Activated T-helper 1 cell treated with anti-CD3 and anti-CD28 coated beads, Interleukin-12 subunit alpha, Interleukin-12 subunit beta, Interleukin-2, Interleukin-4 antibody, amounts not matched to agents 30 ng/mL and 10 ng/mL and 1 ng/mL, durations not matched to agents 14 hours and 24 hours and 36 hours (primary cell): ENCODE data around the gene DEAF1. TPM values are rescaled to one million over a fixed set of nuclear protein-coding genes. Genes with fewer than 3 reads are reported as not detected.
A peak's percentile ranks its signal among the peaks of the same experiment; 100 is the strongest.

Experiments
- DNase-seq: peaks from one replicate; pipeline ENCODE4 v3.0.0; 2021; ENCODE audit warnings: low spot score
- H3K27ac Mint-ChIP-seq: one replicate; pipeline ENCODE4 v1.8.0; 2021; ENCODE audit warnings: mild to moderate bottlenecking, mixed read lengths
- H3K27me3 Mint-ChIP-seq: one replicate; pipeline ENCODE4 v1.8.0; 2022; ENCODE audit warnings: mild to moderate bottlenecking, moderate library complexity, mixed read lengths; ENCODE audit not compliant: insufficient read depth
- H3K36me3 Mint-ChIP-seq: one replicate; pipeline ENCODE4 v1.8.0; 2021; ENCODE audit warnings: low read depth, mixed read lengths
- H3K4me1 Mint-ChIP-seq: one replicate; pipeline ENCODE4 v1.8.0; 2021; ENCODE audit warnings: low read depth, mixed read lengths
- H3K4me3 Mint-ChIP-seq: one replicate; pipeline ENCODE4 v1.8.0; 2021; ENCODE audit warnings: mild to moderate bottlenecking, moderate library complexity, mixed read lengths
- H3K9me3 Mint-ChIP-seq: one replicate; pipeline ENCODE4 v1.8.0; 2021; ENCODE audit warnings: mixed read lengths
- intact Hi-C: fragments of 100-400 bp; cut with micrococcal nuclease; formaldehyde crosslinking; loops from one replicate; pipeline ENCODE4 v1.15.1; 2024
- total RNA-seq: library from RNA; stranded (reverse); gene quantifications from 2 replicates; pipeline ENCODE4 v1.2.3, GENCODE V29; 2022

DEAF1 gene
- total RNA-seq, 1 donor from 2014 or later, result 72.2 TPM

- Mint-ChIP-seq H3K27ac (no peak overlapping the region), H3K4me3 (no peak overlapping the region)
These were observed 16.7 kb downstream of the DEAF1 start for GRCh38 chr11:678297-678696.

GRCh38 chr11:674406-674805 lies 20.6 kb downstream of the DEAF1 start:
- H3K36me3 Mint-ChIP-seq, result peaks cover 21% of the 10 kb centered on the region
- no peaks in the 10 kb centered on the region for H3K27me3 Mint-ChIP-seq
- no peak overlapping the region for H3K4me3 Mint-ChIP-seq
- H3K4me1 Mint-ChIP-seq, result no peaks in the 10 kb centered on the region
- no peak overlapping the region for H3K27ac Mint-ChIP-seq
- DNase-seq, result no peak
- H3K9me3 Mint-ChIP-seq, result no peaks in the 10 kb centered on the region
- intact Hi-C loops, result no loop called here

More at GRCh38 chr11:678297-678696, 16.7 kb downstream of the DEAF1 start:
- no peaks in the 10 kb centered on the region for H3K27me3 Mint-ChIP-seq
- H3K36me3 Mint-ChIP-seq, result peaks cover 34% of the 10 kb centered on the region
- no peaks in the 10 kb centered on the region for H3K9me3 Mint-ChIP-seq
- no peaks in the 10 kb centered on the region for H3K4me1 Mint-ChIP-seq
- intact Hi-C loops, result no loop called here
- no peak for DNase-seq

- Mint-ChIP-seq H3K36me3 (peaks cover 21% of the 10 kb centered on the region), H3K4me3 (no peak overlapping the region), H3K27ac (no peak overlapping the region), H3K27me3 (no peaks in the 10 kb centered on the region), H3K9me3 (no peaks in the 10 kb centered on the region), H3K4me1 (no peaks in the 10 kb centered on the region)
- intact Hi-C loops, result no loop called here
- no peak for DNase-seq
These were observed 21.2 kb downstream of the DEAF1 start for GRCh38 chr11:673866-674265.

GRCh38 chr11:665704-666281 lies 29.2 kb downstream of the DEAF1 start:
- Mint-ChIP-seq H3K9me3 (no peaks in the 10 kb centered on the region), H3K4me3 (no peak overlapping the region), H3K4me1 (no peaks in the 10 kb centered on the region), H3K27ac (peak overlapping the region; percentile 9), H3K36me3 (peaks cover 8% of the 10 kb centered on the region), H3K27me3 (no peaks in the 10 kb centered on the region)
- intact Hi-C loops, result no loop called here
- DNase-seq, result no peak

- H3K4me3 Mint-ChIP-seq, result no peak overlapping the region
- H3K27me3 Mint-ChIP-seq, result no peaks in the 10 kb centered on the region
- no peaks in the 10 kb centered on the region for H3K4me1 Mint-ChIP-seq
- no peak overlapping the region for H3K27ac Mint-ChIP-seq
- intact Hi-C loops, result no loop called here
- DNase-seq, result no peak
- H3K9me3 Mint-ChIP-seq, result no peaks in the 10 kb centered on the region
- H3K36me3 Mint-ChIP-seq, result peaks cover 8% of the 10 kb centered on the region
These were observed 29.8 kb downstream of the DEAF1 start for GRCh38 chr11:665062-665703.

GRCh38 chr11:662689-663274 lies 32.2 kb downstream of the DEAF1 start:
- DNase-seq, result no peak
- H3K36me3 Mint-ChIP-seq, result peaks cover 6% of the 10 kb centered on the region
- intact Hi-C loops, result loop anchor here (1.0 kb wide), 1 partner anchor 61 kb away; no protein-coding TSS in a partner anchor
- no peaks in the 10 kb centered on the region for H3K9me3 Mint-ChIP-seq
- no peak overlapping the region for H3K27ac Mint-ChIP-seq
- no peaks in the 10 kb centered on the region for H3K4me1 Mint-ChIP-seq
- no peaks in the 10 kb centered on the region for H3K27me3 Mint-ChIP-seq
- H3K4me3 Mint-ChIP-seq, result no peak overlapping the region

- intact Hi-C loops, result no loop called here
- Mint-ChIP-seq H3K4me3 (no peak overlapping the region), H3K27me3 (no peaks in the 10 kb centered on the region), H3K9me3 (no peaks in the 10 kb centered on the region), H3K36me3 (peaks cover 3% of the 10 kb centered on the region), H3K27ac (no peak overlapping the region), H3K4me1 (no peaks in the 10 kb centered on the region)
- DNase-seq, result no peak
These were observed 34.2 kb downstream of the DEAF1 start for GRCh38 chr11:660681-661444.

- Mint-ChIP-seq H3K27ac (no peak overlapping the region), H3K9me3 (no peaks in the 10 kb centered on the region), H3K36me3 (peaks cover 3% of the 10 kb centered on the region), H3K4me1 (no peaks in the 10 kb centered on the region), H3K4me3 (no peak overlapping the region), H3K27me3 (no peaks in the 10 kb centered on the region)
- no peak for DNase-seq
- intact Hi-C loops, result no loop called here
These were observed 34.7 kb downstream of the DEAF1 start for GRCh38 chr11:660281-660680.

- H3K27me3 Mint-ChIP-seq, result no peaks in the 10 kb centered on the region
- intact Hi-C loops, result no loop called here
- no peaks in the 10 kb centered on the region for H3K4me1 Mint-ChIP-seq
- H3K9me3 Mint-ChIP-seq, result no peaks in the 10 kb centered on the region
- no peak overlapping the region for H3K4me3 Mint-ChIP-seq
- peaks cover 3% of the 10 kb centered on the region for H3K36me3 Mint-ChIP-seq
- H3K27ac Mint-ChIP-seq, result no peak overlapping the region
- DNase-seq, result no peak
These were observed 35.4 kb downstream of the DEAF1 start for GRCh38 chr11:659532-660085.

- no peaks in the 10 kb centered on the region for H3K9me3 Mint-ChIP-seq
- no peaks in the 10 kb centered on the region for H3K4me1 Mint-ChIP-seq
These were observed 37.3 kb downstream of the DEAF1 start for GRCh38 chr11:657691-658126.

GRCh38 chr11:656866-657265 lies 38.2 kb downstream of the DEAF1 start:
- Mint-ChIP-seq H3K27me3 (no peaks in the 10 kb centered on the region), H3K9me3 (no peaks in the 10 kb centered on the region), H3K4me1 (no peaks in the 10 kb centered on the region), H3K36me3 (peaks cover 3% of the 10 kb centered on the region), H3K27ac (no peak overlapping the region), H3K4me3 (no peak overlapping the region)
- no peak for DNase-seq
- intact Hi-C loops, result no loop called here

More at GRCh38 chr11:657691-658126, 37.3 kb downstream of the DEAF1 start:
- no peak overlapping the region for H3K27ac Mint-ChIP-seq
- H3K27me3 Mint-ChIP-seq, result no peaks in the 10 kb centered on the region
- DNase-seq, result no peak
- intact Hi-C loops, result no loop called here
- H3K4me3 Mint-ChIP-seq, result no peak overlapping the region
- H3K36me3 Mint-ChIP-seq, result peaks cover 3% of the 10 kb centered on the region

- Mint-ChIP-seq H3K4me1 (no peaks in the 10 kb centered on the region), H3K36me3 (peaks cover 3% of the 10 kb centered on the region), H3K27me3 (no peaks in the 10 kb centered on the region), H3K27ac (no peak overlapping the region), H3K9me3 (no peaks in the 10 kb centered on the region), H3K4me3 (no peak overlapping the region)
- no peak for DNase-seq
- intact Hi-C loops, result no loop called here
These were observed 38.6 kb downstream of the DEAF1 start for GRCh38 chr11:656426-656825.
